Fibroblast of peridontal ligament (primary cell): ENCODE results near the gene CRELD1.

Experiments used
- DNase-seq: peaks from one replicate; pipeline ENCODE4 v3.0.0-alpha.2; 2010; ENCODE audit errors: extremely low read depth

CRELD1 gene

DNA sequence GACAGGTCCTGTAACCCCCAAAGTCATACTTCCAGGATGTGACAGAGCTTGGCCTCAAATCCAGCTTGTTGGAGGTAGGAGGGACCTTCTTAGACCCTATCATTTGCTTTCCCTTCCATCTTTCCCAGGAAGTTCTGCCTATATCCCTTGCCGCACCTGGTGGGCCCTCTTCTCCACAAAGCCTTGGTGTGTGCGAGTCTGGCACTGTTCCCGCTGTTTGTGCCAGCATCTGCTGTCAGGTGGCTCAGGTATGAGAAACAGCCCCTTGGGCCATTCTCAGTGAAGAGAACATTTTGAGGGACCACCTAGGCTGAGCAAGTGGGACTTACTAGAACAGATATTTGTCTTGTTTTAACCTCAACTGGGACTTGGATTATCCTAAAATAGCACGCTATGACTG lies 29.7 kb upstream of the CRELD1 start:
- DNase-seq = no peak

DNA sequence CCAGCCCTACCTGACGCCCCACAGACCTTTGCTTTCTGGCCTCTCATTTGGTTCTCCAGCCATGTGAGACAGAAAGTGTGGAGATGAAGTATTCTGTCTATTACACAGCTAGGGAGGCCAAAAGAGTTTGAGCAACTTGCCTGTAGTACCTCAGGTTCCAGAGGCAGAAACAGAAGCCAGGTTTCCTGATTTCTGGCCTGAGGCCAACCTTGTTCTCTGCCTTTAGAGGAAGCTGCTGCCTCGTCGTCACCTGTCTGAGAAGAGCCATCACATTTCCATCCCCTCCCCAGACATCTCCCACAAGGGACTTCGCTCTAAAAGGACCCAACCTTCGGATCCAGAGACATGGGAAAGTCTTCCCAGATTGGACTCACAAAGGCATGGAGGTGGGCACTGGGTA lies 27.2 kb upstream of the CRELD1 start:
- DNase-seq = no peak

DNA sequence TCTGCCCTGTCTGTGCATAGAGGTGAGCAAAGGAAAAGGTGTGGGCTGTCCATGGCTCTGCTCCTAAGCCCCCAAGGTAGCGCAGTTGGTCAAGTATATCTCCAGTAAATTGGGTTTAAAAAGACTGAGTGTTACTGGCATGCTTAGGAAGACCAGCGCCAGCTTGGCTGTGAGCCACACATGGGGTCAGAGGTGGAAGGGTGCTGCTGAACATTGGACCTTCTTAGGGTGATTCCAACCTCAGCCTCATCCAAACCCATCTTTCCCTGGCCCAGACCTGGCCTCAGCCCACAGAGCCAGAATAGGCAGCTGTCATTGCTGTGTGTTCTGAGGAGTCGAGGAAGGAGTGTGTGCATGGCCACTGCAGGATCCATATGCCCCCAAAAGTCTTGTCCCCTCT lies 25.3 kb upstream of the CRELD1 start:
- DNase-seq = no peak

DNA sequence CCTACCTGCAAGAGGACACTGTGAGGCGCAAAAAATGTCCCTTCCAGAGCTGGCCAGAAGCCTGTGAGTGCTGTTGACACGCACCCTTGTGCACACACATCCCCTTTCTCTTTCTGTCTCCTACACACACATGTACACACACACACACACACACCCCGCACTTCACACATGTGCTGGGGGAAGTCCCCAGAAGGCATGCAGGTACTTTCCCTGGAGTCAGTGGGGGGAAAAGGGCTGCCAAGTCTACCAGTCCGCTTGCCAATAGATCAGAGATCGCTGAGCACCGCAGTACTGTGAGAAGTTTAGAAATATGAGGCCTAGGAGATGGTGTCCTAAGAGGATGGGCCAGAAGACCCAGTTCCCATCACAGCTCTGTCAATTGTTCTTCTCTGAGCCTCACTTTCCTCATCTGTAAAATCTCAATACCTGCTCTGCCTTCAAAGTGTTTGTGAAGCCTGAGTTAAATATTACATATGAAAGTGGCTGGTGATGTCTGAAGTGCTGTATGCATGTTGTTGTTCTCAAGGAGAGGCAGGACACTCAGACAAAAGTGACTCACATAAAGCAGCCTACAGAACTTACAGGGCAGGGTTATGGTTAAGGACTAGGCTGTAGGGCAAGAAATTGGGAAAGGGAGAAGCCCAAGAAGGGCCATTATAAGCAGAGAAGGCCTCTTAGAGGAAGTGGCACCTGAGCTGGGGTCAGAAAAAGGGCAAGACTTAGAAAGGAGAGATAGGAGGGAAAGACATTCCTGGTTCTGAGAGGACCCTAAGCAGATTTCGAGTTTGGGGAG lies 24.2 kb upstream of the CRELD1 start:
- DNase-seq = no peak

DNA sequence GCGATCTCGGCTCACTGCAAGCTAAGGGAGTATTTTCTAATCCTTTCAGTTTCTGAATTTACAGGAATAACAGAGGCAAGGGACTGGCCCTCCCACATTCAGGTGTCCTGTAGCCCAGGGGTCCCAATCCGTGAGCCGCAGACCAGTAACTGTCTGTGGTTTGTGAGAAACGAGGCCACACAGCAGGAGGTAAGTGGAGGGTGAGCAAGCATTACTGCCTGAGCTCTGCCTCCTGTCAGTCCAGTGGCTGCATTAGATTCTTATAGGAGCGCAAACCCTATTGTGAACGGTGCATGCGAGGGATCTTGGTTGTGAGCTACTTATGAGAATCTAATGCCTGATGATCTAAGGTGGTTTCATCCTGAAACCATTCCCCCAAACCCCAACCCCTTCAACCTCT lies 21.8 kb upstream of the CRELD1 start:
- DNase-seq = no peak

DNA sequence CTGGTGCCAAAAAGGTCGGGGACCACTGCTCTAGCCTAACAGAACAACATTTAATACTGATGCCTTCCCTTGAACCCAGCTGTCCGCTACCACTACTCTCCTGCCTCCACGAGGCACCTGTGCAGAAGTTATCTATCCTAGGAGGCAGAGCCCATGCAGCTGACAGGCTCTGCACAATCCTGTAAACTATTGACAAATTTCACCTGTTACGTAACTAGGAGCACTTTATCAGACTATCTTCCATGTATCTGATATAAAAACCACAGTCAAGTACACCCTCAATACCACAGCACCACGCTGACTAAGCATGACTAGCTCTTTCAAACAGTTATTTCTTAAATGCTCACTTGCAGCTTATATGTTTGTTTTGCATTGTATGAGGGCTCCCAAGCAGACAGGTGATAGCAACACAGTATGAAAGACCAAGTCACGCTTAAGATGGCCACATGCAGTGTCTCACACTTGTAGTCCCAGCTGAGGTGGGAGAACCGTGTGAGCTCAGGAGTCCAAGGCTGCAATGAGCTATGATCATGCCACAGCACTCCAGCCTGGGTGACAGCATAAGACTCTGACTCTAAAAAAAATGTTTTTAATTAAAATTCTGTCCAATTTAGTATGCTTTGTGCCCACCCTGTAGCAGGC lies 21.2 kb upstream of the CRELD1 start:
- peak; percentile 55 for DNase-seq

DNA sequence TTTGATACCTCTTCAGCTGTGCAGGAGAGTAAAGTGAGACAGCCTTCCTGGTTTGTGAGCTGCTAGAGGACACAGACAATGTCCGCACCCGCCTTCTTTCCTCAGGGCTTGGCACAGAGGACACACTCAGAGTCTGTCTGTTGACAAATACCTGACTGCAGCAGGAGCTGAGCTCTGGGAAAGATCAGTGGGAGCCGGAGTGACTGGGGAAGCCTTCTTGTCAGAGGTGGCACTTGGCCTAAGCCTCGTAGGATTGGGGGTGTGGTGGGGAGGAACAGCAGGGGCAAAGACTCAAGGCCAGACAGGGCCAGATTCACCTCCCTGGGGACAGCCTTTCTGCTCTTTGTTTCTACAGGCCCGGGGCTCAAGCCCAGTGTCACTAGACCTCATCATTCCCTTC lies 20.0 kb upstream of the CRELD1 start:
- no peak for DNase-seq

DNA sequence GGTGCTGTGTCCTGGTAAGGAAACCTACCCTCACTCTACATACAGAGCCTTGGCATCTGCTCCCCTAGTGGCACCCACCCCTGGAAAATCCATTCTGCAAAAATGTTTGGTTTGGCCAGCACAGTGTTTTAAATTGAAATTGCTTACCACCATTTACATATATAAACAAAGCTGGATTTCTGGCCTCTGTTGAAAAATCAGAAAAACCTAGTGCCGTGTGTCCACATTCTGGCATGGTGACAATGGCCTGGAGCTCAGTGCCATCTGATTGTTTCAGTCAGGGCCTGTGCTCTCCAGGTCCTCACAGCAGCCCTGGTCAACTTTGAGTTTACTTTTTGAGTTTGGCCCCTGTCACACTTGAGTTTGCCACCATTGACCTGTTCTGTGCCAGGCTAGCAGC lies 19.6 kb upstream of the CRELD1 start:
- peak; percentile 52 for DNase-seq

DNA sequence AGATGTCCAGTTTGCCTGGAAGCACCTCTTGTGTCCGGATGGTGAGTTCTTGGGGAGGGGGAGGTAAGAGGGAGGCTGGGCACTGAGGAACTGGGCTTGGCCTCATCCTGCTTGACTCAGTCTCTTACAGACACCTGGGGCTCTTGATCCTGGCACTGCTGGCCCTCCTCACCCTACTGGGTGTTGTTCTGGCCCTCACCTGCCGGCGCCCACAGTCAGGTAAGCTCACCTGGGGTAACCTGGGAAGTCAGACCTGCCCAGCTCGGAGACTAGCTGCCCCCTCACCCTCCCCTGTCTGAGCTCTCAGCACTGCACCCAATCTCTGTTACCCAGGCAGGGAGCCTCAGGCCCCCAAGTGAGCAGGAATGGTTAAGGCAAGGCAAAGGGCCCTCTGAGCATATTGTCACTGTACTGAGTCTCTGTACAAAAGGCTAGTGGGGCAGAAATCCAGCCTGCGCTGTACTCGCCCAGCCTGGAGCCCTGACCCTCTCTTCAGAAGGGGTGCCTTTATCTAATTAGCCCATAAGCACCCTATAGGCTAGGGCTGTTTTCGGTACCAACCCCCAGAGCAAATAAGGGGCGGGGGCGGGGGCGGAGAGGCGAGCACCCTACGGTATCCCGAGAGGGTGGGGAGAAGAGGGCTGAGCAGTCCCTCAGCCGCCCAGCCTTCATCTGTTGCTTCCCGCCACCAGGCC lies 18.9 kb upstream of the CRELD1 start:
- no peak for DNase-seq

DNA sequence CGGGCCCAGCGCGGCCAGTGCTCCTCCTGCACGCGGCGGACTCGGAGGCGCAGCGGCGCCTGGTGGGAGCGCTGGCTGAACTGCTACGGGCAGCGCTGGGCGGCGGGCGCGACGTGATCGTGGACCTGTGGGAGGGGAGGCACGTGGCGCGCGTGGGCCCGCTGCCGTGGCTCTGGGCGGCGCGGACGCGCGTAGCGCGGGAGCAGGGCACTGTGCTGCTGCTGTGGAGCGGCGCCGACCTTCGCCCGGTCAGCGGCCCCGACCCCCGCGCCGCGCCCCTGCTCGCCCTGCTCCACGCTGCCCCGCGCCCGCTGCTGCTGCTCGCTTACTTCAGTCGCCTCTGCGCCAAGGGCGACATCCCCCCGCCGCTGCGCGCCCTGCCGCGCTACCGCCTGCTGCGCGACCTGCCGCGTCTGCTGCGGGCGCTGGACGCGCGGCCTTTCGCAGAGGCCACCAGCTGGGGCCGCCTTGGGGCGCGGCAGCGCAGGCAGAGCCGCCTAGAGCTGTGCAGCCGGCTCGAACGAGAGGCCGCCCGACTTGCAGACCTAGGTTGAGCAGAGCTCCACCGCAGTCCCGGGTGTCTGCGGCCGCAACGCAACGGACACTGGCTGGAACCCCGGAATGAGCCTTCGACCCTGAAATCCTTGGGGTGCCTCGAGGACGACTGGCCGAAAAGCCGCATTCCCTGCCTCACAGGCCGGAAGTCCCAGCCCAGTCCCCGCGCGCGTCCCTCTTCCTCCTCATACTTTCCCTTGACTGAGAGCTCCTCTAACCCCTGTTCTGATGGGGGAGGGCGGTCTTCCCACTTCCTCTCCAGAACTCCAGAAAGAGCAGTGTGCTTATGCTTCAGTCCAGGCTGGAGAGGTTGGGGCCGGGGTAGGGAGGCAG lies 18.1 kb upstream of the CRELD1 start:
- DNase-seq = peak; percentile 42

DNA sequence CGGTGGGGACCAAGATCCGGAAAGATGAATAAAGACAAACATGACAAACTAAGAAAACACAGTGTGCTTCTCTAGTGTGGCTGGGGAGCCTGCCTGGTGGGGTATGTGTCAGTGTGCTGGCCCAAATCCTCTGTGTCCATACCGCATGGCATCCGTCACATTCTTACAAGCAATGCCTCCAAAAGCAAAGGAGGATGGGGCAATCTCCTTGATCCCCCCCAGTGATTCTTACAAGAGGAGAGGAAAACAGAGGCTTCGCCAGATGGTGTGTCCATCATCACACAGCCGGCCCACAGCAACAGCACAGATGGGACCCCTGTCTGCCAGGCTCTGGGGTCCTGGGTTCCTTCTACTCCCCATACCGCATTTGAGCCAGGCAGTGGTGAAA lies 17.3 kb upstream of the CRELD1 start:
- DNase-seq = peak; percentile 52

DNA sequence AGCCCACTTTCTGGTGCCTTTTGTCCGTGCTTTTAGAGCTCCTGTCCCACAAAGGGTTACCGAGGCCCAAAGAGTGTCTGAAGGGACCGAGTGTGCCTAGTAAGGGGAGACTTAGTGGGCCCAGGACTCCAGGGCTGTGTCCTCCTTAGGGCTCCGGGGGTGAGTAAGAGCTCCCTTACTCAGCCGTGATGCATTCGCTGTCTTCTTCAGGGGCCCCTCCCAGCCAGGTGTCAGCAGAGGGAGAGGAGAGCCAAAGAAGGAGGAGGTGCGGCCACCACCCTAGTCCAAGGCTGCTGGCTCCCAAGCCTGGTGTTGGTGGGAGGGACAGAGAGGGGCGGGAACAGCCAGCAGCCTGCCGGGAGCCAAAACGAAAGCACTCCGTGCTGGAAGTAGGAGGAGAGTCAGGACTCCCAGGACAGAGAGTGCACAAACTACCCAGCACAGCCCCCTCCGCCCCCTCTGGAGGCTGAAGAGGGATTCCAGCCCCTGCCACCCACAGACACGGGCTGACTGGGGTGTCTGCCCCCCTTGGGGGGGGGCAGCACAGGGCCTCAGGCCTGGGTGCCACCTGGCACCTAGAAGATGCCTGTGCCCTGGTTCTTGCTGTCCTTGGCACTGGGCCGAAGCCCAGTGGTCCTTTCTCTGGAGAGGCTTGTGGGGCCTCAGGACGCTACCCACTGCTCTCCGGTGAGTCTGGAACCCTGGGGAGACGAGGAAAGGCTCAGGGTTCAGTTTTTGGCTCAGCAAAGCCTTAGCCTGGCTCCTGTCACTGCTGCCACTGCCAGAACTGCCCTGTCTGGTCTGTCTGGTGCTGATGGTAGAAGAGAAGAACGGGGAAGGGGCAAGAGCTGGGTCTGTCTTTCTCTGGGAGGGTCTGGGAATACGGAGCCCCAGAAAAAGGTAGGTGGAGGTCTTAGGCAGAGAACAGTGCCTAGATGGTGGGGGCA lies 16.6 kb upstream of the CRELD1 start, which contains the start of gene IL17RC:
IL17RC (plus strand) TSS at position 365 of the 947 bp plus-strand sequence; CDS start at position 583, 218 bp downstream.
- DNase-seq = peak; percentile 75

DNA sequence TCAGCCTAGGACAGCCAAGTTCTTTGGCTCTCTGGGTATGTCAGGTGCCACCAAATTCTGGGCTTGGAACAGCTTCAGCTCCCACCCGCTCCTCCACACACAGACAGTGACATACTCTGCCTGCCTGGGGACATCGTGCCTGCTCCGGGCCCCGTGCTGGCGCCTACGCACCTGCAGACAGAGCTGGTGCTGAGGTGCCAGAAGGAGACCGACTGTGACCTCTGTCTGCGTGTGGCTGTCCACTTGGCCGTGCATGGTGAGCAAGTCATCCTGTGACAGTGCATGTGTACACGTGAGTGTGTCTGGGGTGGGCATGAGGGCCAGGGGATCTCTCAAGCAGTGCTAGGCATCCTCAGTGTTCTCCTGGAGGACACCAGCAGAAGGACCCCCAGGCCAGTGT lies 15.8 kb upstream of the CRELD1 start:
- no peak for DNase-seq

DNA sequence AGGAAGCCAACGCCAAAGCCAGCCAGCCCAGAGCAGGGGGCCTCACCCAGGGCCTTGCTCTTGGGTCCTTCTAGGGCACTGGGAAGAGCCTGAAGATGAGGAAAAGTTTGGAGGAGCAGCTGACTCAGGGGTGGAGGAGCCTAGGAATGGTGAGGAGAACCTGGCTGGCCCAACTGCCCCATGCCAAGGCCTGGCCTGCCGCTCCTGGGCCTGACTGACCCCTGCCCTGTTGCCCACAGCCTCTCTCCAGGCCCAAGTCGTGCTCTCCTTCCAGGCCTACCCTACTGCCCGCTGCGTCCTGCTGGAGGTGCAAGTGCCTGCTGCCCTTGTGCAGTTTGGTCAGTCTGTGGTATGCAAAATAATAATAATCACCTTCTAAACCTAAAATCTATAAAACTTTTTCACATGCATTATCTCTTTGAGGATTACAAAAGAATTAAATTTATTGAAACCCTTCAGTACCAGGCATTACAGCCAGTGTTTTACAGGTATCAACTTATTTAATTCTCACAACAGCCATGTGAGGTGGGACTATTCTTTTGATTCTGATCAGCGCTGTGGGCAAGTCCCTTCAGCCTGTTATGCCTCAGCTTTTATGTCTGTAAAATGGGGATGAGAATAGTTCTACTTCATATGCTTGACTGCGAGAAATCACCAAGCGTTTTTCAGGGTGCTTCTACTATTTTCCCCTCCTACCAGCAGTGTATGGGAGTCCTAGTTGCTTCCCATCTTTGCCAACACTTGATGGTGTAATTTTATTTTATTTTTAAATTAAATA lies 15.2 kb upstream of the CRELD1 start:
- no peak for DNase-seq

DNA sequence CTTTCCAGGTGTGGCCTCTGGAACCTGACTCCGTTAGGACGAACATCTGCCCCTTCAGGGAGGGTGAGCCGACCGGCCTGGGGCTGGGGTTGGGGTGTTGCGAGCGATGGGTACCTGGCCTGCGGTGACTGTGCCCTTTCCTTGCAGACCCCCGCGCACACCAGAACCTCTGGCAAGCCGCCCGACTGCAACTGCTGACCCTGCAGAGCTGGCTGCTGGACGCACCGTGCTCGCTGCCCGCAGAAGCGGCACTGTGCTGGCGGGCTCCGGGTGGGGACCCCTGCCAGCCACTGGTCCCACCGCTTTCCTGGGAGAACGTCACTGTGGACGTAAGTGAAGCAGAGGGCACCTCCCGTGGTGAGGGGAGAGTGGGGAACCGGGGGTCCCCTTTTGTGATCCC lies 5.5 kb upstream of the CRELD1 start:
- no peak for DNase-seq

DNA sequence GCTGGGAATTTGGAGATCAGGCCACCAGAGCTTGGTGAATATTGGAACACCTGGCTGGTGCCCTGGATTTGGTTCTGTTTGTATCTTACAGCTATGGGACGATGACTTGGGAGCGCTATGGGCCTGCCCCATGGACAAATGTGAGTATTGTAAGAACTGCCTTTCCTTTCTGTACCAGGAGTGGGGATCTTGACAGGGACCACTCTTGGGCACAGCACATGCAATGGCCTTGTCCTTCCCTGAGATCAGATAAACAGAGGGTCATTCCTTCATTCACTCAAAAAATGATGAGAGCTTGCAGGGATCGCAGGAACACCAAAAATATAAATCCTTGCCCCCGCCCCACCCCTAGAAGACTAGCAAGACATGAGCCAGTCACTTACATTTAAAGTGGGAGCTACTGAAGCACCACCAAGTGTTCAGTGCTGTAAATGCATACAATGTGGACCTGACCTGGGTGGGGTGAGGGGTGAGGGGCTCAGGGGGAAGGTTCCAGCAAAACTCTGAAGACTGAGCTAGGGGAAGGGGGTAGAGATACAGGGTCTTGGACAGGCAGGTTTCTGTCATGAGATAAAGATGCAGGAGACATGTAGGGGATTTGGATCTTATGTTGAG lies 2.7 kb upstream of the CRELD1 start:
- no peak for DNase-seq

DNA sequence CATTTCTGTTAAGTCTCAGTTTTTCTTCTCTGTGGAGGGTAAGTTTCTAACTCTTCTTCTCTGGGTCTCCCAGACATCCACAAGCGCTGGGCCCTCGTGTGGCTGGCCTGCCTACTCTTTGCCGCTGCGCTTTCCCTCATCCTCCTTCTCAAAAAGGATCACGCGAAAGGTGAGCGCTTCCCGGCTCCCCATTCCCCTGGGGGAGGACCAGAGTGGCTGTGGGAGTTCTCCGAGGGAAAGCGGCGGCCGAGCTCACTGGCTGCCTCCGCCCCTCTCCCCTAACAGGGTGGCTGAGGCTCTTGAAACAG lies 1.1 kb upstream of the CRELD1 start:
- no peak for DNase-seq

DNA sequence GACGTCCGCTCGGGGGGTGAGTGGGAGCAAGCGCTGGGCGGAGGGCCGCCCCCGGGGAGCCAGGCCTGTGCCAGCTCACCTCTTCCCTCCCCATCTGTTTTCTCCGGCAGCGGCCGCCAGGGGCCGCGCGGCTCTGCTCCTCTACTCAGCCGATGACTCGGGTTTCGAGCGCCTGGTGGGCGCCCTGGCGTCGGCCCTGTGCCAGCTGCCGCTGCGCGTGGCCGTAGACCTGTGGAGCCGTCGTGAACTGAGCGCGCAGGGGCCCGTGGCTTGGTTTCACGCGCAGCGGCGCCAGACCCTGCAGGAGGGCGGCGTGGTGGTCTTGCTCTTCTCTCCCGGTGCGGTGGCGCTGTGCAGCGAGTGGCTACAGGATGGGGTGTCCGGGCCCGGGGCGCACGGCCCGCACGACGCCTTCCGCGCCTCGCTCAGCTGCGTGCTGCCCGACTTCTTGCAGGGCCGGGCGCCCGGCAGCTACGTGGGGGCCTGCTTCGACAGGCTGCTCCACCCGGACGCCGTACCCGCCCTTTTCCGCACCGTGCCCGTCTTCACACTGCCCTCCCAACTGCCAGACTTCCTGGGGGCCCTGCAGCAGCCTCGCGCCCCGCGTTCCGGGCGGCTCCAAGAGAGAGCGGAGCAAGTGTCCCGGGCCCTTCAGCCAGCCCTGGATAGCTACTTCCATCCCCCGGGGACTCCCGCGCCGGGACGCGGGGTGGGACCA lies 632 bp upstream of the CRELD1 start:
- DNase-seq = no peak

DNA sequence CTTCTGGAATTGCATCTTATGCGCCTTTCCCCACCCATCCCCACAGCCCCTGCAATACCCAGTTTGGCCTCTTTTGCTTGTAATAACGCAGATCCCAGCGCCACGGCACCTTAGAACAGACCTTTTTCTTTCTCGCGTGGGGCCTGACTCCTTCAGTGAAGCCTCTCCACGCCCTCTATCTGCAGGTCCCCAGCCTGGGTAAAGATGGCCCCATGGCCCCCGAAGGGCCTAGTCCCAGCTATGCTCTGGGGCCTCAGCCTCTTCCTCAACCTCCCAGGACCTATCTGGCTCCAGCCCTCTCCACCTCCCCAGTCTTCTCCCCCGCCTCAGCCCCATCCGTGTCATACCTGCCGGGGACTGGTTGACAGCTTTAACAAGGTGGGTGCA lies 594 bp downstream of the CRELD1 start:
- no peak for DNase-seq
